Activated CD4-positive, alpha-beta T cell treated with anti-CD3 and anti-CD28 coated beads, Interleukin-2, amount 50 U/mL, for 48 hours (primary cell): Measurements from ENCODE around the gene IP6K3.

ENCODE experiments used
- DNase-seq, 2 experiments: peaks; one replicate each; pipeline ENCODE4 v3.0.0-alpha.2; 2020

Gene IP6K3

GRCh38 chr6:33758815-33759216 lies 12.1 kb upstream of the IP6K3 start:
- DNase-seq, result no peak

GRCh38 chr6:33757906-33758305 lies 11.2 kb upstream of the IP6K3 start:
- DNase-seq, result no peak

- no peak for DNase-seq
Observed at GRCh38 chr6:33757113-33757512, 10.4 kb upstream of the IP6K3 start.

GRCh38 chr6:33756211-33756954 lies 9.7 kb upstream of the IP6K3 start:
- DNase-seq, result no peak

- DNase-seq, result no peak
Observed at GRCh38 chr6:33755070-33755869, 8.6 kb upstream of the IP6K3 start.

- no peak for DNase-seq
Observed at GRCh38 chr6:33754222-33754621, 7.5 kb upstream of the IP6K3 start.

GRCh38 chr6:33752646-33753015 lies 5.9 kb upstream of the IP6K3 start:
- DNase-seq, result no peak

- DNase-seq, result no peak
Observed at GRCh38 chr6:33751771-33752645, 5.3 kb upstream of the IP6K3 start.

GRCh38 chr6:33750244-33750991 lies 3.7 kb upstream of the IP6K3 start:
- no peak for DNase-seq

- no peak for DNase-seq
Observed at GRCh38 chr6:33749401-33749800, 2.7 kb upstream of the IP6K3 start.

GRCh38 chr6:33748841-33749240 lies 2.1 kb upstream of the IP6K3 start:
- DNase-seq, result no peak

- DNase-seq, result no peak
Observed at GRCh38 chr6:33747823-33748222, 1.1 kb upstream of the IP6K3 start.

- no peak for DNase-seq
Observed at GRCh38 chr6:33746036-33746600, 587 bp downstream of the IP6K3 start.

GRCh38 chr6:33745548-33745947 lies 1.2 kb downstream of the IP6K3 start:
- no peak for DNase-seq

- no peak for DNase-seq
Observed at GRCh38 chr6:33744895-33745546, 1.7 kb downstream of the IP6K3 start.

GRCh38 chr6:33744001-33744848 lies 2.5 kb downstream of the IP6K3 start:
- peak; percentile 77 to 83 for DNase-seq

- DNase-seq, result no peak
Observed at GRCh38 chr6:33742837-33743236, 3.9 kb downstream of the IP6K3 start.

- no peak for DNase-seq
Observed at GRCh38 chr6:33742092-33742491, 4.6 kb downstream of the IP6K3 start.

- DNase-seq, result no peak
Observed at GRCh38 chr6:33740794-33741193, 5.9 kb downstream of the IP6K3 start.

- DNase-seq, result no peak
Observed at GRCh38 chr6:33740204-33740608, 6.5 kb downstream of the IP6K3 start.

GRCh38 chr6:33739571-33739970 lies 7.1 kb downstream of the IP6K3 start:
- no peak for DNase-seq
